GM19395 (cell line): ENCODE data around the gene PHLDA3.

Experiments
- ATAC-seq: cut with Tn5 transposase; IDR thresholded peaks from one replicate; pipeline ENCODE4 v1.9.1; 2021; ENCODE audit warnings: mild to moderate bottlenecking, moderate library complexity; ENCODE audit not compliant: unreplicated experiment

PHLDA3 gene

DNA sequence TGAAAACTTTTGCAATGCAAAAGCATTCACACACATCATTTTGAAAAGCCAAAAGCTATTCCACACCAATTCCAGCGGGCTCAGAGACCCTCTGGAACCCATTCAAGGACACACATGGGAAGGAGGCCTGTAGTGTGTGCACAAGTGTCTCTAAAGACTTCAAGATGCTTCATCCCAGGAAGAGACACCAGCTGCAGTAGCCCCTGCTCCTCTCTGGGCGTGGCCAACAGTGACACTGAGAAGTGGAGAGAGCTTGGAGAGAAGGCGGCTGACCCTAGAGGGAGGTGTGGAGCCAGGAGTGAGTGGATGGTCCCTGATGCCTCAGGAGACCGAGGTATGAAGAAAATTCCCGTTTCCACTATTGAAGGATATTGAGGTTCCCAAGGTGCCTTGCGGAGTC, 32.6 kb downstream of the PHLDA3 start:
- ATAC-seq: no peak

DNA sequence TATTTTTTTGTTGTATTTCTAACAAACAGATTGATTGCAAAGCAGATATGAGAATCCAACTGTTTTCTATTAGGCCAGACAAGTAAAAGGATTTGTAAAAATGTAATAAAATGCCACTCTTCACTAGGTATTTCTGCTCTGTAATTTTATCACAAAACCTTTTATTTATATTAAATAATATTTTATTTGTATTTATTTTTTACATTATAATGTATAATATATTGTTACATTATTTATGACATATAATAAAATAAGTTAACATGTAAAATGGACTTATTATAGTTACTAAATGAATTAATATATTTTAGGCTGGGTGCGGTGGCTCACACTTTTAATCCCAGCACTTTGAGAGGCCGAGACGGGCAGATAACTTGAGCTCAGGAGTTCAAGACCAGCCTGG, 34.7 kb downstream of the PHLDA3 start:
- no peak for ATAC-seq

DNA sequence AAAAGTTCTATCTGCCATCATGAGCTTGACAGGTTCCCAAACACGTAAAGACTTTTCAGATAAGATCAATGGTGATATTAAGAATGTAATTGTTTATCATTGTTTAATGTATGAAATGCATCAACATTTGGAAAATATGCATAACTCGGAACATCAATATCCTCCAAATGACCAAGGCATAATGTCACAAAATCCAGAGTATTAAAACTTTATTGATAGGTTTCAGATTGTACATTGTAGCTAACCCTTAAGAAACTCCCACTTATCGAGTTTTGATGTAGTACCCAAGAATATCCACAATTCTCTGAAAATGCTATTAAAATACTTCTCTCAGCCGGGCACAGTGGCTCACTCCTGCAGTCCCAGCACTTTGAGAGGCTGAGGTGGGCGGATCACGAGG, 35.4 kb downstream of the PHLDA3 start:
- ATAC-seq: no peak

DNA sequence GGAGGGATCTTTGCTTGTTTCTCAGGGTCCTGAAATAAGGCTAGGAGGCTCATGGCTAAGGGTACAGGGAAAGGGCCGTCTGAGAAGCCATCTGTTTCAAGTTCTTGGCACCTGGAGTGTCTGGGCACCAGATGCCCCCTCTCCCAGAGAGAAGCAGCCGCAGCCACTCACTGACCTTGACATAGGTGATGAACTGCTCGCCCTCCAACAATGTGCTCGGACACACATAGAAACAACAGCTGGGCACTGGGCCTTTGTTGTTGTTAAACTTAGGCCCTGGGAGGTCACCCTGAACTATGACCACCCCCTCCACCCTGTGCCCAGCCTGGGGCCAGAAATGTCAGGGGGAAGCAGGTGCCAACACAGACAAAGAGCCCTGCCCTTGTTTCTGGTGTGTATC, 38.2 kb downstream of the PHLDA3 start:
- ATAC-seq: no peak

DNA sequence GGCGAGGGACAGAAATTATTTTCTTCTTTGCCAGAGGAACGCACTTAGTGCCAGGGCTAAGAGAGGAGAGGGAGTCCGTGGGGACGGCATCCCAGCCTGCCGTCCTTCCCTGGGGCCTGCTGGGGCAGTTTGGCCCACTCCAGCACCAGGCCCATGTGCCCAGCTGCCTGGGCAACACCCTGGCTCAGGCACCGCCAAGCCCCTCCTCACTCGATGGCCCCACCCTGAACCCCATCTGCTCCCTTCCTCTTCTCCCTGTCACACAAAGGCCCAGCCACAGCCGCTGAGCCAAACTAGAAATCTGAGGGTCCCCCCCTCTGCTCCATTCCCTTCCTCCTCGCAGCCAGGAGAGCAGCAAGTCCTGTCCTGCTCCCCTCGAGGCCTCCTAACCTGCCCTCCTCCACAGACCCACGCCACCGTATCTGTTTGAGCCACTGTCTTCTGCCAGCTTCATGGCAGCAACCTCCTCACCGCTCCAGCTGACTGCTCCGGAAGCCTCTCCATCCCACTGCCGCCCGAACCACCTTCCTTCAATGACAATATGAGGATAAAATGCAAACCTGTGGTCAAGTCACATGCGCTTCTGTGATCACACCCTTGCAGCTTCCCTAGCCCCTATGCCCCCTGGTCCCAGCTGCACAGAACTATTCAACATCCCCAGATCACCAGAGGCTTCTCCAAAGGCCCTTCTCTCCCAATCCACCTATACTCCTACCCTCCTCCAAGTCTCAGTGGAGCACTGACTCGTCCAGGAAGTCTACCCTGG, 39.1 kb downstream of the PHLDA3 start:
- no peak for ATAC-seq

DNA sequence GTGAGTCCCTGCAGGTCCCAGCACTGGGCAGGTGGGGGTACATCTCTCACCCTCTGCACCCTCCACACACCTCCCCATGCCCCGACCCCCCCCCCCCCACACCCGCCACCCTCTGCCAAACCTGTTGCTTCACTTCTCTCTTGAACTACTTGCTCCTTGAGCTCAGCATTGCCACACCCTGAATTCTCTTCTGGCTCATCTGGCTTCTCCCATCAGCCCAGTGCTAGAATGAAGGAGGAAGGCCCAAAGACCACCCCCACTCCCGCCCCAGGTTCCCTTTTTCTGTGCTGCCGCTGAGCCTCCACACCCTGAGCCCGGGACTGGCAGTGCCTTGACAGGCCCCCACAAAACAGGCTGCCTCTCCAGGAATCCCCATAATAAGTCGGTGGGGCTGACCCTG, 41.0 kb downstream of the PHLDA3 start:
- ATAC-seq: no peak

DNA sequence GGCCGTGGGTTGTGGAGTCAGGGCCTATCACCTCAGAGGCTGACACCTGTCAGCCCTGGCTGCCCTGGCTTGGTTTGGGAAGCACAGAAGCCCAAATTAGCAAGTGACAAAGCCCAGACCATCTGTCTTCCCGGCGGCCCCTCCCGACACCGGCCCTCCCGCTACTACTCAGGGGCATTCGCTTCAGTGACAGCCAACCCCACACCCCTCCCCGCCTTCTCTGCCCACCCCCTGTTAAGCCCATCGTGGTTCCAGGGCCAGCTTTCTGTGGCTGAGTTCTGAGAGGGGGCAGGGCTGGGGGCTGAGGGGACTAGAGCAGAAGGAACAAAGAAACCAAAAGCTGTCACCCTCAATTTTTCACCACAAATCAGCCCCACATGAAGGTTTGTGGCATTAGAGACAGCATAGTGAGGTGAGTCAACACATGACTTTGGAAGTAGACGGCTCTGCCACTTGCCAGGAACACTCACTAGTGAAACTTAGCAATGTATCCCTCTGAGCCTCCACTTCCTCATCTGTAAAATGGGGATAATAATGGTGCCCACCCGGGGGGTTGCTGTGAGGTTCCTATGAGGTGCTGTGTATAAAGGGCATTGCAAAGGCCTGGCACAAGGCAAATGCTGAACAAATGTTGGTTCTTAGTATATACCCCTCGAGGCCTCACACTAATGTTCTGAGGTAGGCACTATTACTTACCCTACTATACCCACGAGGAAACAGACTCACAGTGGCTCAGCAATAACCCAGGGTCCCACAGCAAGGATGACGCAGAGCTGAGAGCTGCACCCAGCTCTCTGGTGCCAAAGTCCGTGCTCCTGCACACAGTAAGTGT, 42.3 kb downstream of the PHLDA3 start:
- no peak for ATAC-seq

DNA sequence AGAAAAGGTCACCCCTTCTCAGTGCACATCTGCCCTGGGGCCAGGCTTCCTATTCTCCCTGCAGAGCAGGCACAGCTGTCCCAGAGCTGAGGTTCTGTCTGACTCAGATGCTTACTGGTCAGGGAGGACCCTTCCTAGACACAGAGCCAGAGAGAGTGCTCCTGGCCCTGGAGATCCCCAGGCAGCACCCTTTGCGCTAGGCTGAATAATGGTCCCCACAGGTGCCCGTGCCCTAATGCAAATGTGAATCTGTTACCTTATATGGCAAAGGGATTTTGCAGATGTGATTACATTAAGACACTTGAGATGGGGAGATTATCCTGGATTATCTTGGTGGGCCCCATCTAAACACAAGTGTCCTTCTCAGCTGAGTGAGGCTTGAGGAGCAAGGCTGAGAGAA, 44.8 kb downstream of the PHLDA3 start:
- ATAC-seq: no peak

DNA sequence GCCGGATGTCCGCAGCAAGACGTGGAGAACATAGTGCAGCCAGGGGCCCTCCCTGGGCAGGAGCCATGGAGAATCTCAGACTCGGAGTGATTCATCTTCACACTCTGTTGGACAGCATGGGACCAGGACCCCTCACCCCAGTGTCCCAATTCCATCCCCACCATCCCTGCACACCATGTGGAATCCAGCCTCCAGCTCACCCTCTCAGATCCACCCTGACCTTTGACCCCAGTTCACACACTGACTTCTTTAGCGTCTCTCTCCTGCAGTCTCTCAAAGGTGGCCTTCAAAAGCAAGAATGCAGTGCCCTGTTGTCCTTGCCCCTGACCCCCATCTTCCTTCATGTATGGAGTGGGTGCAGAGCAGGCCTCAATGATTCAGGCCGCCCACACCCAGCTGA, 45.3 kb downstream of the PHLDA3 start:
- no peak for ATAC-seq

DNA sequence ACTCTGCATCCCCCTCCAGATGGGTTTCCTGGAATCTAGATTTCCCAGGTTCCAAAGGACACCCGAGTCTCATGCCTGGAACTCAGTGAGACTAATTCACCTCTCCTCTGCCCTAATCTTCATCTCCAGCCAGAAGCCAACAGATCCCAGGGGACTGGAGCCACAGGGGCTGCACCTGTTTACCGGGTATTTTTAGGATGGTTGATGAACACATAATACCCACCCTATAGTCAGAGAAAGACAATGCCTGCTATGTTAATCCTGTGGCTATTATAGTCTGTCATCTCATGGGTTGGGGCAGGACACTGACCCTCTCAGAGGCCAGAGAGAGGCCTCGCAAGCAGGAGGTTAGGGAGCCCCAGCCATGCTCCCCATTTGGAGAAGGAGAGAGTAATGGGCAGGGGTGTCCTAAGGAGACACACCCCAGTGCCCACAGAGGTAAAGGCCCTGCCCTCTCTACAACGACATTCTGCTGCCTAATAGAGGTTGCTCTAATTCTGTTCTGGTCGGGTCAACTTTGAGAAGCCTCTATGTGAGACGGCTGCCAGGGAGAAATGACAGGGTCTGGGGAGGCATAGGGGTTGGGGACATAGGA, 46.5 kb downstream of the PHLDA3 start:
- ATAC-seq: no peak

DNA sequence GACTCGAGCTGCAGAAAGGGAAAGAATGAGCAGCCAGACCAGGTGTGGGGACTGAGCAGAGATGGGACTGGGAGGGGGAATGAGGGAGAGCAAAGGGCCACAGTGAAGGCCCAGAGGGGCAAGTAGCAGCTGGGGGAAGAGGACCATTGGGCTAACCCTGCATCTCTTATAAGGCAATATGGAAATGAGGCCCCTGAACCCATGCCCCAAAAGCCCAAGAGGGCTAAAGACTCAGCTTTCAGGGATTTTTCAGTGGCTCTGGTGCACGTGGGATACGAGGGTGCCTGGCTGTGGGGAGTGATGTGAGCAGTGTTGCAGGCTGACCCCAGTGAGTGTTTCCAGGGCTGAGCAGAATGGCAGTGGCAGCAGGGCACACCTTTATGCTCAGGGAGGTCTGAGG, 47.0 kb downstream of the PHLDA3 start:
- ATAC-seq: no peak

DNA sequence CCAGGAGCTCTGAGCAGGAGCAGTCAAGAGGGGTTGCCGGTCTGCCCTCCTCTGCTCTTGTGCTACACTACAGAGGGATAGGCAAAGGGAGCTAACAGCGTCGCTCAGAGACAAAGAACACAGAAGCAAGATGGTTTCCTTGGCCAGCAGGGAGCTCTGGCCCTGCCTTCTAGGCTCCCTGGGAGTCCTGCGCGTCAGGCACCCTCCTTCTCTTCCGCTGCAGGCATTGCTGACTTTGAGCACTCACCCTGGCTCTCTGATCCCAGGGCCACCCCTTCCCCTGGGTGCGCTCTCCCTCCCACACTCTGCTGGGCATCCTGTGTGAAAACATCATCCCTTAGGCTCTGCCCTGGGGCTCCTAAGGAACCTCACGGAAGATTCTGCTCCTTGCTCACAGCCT, 47.9 kb downstream of the PHLDA3 start:
- no peak for ATAC-seq

DNA sequence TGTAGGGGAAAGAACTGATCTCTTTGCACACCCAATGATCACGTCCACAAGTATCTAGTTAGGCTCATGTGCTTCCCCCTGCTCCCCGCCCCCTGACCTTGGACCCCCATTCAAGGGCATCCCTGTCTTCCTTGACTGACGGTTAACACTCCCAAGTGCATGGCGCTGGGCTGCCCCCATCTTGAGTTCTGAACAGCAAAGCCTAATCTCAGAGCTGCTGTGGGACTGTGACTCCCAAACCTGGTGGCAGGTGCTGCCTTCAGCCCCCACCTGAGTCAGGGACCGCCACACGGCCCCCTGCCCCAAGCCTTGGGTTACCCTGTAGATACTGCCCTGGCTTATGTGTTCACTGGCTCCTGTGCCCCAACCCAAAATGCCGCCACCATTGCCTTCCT, 48.4 kb downstream of the PHLDA3 start:
- no peak for ATAC-seq

DNA sequence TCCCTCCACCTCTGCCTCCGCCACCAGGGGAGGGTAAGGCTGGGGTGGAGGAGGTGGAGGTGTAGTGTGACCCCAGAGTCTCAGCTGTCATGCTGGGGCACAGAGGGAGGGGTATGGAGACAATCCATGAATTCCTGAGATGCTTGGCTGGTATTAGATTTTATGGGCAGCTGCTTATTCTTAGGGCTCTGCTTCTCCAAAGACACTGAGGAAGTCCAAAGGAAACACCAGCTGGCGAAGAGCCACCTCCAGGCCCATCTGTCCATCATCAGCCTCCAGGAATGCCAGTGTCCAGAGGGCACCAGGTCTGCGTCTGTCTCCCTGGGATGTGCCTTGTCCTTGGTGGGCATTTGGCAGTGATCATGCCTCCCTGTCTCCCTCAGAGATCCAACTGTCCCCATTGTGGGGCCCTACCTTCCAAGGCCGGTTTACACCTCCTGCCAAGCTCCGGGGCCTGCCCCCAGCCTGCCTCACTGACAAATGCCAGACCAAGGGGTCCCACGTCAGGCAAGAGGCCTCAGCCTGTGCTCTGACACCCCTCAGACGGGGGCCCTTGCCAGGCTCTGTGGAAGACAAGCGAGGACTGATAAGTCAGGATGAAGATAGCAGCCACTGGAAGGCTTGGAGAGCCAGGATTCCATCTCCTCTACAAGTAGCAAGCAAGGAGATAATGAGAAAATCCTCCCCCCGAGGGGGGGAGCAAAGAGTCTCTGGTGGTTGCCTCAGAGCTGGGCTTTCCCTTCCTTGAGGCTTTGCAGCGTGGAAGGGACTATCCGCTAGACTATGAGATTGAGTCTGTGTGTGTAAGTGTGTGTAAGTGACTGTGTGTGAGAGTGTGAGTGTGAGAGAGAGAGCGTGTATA, 49.0 kb downstream of the PHLDA3 start:
- no peak for ATAC-seq

DNA sequence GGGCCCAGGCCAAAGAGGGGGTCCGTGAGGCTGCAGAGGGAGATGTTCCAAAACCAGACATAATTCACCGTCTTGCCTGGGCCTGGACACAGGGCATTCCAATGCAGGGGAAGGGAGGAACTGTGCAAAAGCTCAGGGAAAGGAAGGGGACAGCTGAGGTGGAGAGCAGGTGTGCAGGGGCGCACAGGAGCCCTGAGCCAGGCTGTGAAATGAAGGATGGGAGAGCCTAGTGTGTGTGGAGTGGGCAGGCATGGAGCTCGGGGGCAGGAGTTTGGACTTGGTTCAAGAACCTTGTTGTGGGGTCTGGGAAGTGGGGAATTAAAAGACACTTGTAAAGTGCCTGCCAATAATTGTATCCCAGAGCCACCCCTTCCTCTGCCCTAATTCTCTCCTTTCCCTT, 49.7 kb downstream of the PHLDA3 start:
- no peak for ATAC-seq

DNA sequence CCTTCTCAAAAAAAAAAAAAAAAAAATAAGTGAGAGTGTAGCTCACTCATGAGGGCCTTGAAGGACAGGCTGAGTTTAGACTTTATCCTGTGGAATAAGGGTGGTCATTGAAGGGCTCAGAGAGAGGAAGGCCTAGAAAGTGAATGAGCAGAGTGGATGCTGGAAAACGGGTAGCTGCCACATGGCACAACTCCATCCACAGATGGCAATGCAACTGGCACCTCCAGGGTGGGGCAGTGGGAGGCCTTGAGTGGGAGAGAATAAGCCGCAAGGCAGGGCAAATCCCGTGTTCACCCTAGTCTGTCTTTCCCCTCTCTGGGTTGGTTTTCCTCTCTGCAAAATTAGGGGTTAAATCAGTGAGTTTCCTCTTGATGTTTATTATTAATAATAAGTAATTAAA, 50.5 kb downstream of the PHLDA3 start:
- ATAC-seq: no peak
